Measurements from ENCODE around the gene SLC12A7. TPM values are rescaled to one million over a fixed set of nuclear protein-coding genes. Genes with fewer than 3 reads are reported as not detected.

Gene SLC12A7
- total RNA-seq, 1 donor from 2014 or later, result 11.5 TPM

DNA sequence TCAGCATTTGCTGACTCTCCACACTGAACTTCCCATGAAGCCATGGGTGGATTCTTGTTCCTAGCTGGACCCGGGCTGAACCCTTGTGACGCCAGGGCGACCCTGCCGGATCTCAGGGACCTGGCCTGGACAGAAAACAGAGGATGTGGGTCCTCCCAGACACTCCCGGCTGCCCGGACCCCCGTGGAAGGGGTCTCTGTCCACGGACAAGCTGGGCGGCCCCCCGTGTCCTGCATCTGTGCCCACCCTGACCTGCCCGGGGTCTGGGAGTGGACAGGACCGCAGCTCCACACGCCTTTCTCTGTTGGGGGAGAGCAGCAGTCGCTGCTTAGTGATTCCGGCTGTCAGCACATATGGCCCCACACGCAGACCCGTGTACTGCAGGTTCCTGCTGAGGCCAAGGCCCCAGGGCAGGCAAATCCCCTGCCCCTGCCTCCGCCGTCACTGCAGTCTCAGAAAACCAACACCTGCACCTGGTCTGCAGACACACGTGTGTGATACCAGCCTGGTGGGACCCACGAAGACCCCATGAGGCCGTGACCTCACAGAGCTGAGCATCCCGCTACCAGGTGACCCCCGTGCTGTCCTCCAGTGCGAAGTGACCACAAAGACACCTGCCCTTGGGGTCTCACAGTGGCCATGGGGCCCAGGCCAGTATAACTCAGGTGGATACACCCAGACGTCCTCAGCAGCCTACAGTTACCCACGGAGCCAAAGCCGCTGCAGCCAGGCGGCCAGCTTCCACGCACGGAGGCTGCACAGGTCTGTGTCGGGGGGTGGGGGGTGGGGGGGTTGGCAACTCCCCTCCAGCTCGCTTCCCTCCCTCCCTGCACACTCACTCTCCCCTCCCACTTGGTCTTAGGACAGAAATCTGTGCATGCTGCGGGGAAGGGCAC is 52.6 kb downstream of the SLC12A7 start:
- TF ChIP-seq, protein P1, sequence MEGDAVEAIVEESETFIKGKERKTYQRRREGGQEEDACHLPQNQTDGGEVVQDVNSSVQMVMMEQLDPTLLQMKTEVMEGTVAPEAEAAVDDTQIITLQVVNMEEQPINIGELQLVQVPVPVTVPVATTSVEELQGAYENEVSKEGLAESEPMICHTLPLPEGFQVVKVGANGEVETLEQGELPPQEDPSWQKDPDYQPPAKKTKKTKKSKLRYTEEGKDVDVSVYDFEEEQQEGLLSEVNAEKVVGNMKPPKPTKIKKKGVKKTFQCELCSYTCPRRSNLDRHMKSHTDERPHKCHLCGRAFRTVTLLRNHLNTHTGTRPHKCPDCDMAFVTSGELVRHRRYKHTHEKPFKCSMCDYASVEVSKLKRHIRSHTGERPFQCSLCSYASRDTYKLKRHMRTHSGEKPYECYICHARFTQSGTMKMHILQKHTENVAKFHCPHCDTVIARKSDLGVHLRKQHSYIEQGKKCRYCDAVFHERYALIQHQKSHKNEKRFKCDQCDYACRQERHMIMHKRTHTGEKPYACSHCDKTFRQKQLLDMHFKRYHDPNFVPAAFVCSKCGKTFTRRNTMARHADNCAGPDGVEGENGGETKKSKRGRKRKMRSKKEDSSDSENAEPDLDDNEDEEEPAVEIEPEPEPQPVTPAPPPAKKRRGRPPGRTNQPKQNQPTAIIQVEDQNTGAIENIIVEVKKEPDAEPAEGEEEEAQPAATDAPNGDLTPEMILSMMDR (IDR thresholded peaks at IDR 0.05), result no peak
- Mint-ChIP-seq H3K9me3 (ENCODE audit: unreplicated experiment) (no peaks in the 10 kb centered on the region), H3K4me3 (ENCODE audit: unreplicated experiment) (no peak overlapping the region), H3K27me3 (ENCODE audit: unreplicated experiment) (no peaks in the 10 kb centered on the region), H3K4me1 (ENCODE audit: unreplicated experiment) (no peaks in the 10 kb centered on the region), H3K27ac (ENCODE audit: unreplicated experiment) (no peak overlapping the region), H3K36me3 (ENCODE audit: unreplicated experiment) (no peaks in the 10 kb centered on the region)
- no peak for DNase-seq (ENCODE audit: extremely low spot score, unreplicated experiment)

DNA sequence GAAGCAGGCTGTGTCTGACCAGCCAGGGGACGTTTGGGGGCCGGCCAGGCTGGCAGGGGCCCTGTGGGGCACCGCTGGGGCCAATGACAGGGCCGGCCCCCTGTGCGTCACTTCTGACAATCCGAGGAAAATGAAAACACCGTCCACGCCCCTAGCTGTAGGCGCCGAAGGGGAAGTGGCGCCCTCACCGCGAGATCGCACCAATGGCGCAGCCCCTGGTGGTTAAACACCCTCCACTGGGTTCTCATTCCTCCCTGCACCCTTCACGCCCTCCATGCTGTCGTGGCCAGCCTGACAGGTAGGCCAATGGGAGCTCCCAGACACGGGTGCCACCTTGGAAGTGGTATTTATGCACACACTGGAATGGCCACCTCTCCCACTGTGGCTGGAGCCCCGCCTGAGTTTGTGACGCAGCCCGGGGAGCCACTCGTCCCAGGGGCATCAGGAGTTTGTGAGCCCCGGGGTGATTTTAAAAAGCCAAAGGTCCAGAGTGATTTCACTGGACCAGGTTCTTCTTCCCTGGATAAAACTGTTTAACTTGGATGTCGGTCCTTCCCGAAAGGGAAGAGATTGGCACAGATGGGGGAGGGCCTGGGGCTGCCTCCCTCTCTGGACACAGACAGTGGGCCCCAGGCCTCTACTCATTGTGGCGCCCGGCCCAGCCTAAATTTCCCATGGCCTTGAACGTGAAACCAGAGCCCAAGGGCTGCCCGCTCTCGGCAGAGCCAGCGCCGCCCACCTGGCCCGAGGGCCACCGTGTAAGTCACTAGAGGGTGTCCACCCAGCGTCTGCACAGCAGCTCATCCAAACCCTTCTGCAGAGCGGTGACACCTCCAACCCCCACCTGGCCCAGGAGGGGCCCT is 53.5 kb downstream of the SLC12A7 start:
- no peaks in the 10 kb centered on the region for H3K27me3 Mint-ChIP-seq (ENCODE audit: unreplicated experiment)
- no peak for DNase-seq (ENCODE audit: extremely low spot score, unreplicated experiment)
- no peaks in the 10 kb centered on the region for H3K9me3 Mint-ChIP-seq (ENCODE audit: unreplicated experiment)
- H3K4me3 Mint-ChIP-seq (ENCODE audit: unreplicated experiment), result no peak overlapping the region
- no peaks in the 10 kb centered on the region for H3K4me1 Mint-ChIP-seq (ENCODE audit: unreplicated experiment)
- no peak overlapping the region for H3K27ac Mint-ChIP-seq (ENCODE audit: unreplicated experiment)
- no peaks in the 10 kb centered on the region for H3K36me3 Mint-ChIP-seq (ENCODE audit: unreplicated experiment)
- TF ChIP-seq, protein P1 (IDR thresholded peaks at IDR 0.05), result no peak

DNA sequence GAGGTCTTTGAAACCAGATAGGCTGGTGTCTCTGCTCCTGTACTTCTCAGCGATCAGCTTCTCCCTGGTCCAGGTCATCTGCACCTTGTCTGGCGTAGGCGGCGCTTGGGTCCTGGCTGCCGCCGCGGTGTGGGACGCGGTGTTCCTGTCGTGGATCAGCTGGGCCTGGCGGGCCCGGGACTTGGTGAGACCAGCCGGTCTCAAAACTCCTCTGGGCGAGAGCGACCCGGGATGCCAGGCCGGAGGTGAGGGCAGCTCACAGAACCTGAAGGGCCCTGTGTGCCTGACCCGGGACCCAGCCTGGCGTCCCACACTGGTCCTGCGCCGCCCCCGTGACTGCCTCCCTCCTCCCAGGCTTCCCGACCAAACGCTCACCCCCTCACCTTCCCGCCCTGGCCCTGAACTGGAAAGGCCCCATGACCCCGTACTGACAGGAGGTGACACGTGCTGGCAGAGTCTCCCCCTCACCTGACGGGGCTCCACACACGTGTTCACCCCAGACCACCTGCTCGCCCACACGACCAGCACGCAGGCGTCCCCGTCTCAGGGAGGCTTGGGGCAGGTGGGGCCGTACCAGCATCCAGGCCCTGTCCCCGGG is 54.3 kb downstream of the SLC12A7 start:
- TF ChIP-seq, protein P1 (IDR thresholded peaks at IDR 0.05), result no peak
- DNase-seq (ENCODE audit: extremely low spot score, unreplicated experiment), result no peak
- Mint-ChIP-seq H3K4me1 (ENCODE audit: unreplicated experiment) (no peaks in the 10 kb centered on the region), H3K4me3 (ENCODE audit: unreplicated experiment) (no peak overlapping the region), H3K27me3 (ENCODE audit: unreplicated experiment) (no peaks in the 10 kb centered on the region), H3K36me3 (ENCODE audit: unreplicated experiment) (no peaks in the 10 kb centered on the region), H3K27ac (ENCODE audit: unreplicated experiment) (no peak overlapping the region), H3K9me3 (ENCODE audit: unreplicated experiment) (no peaks in the 10 kb centered on the region)

DNA sequence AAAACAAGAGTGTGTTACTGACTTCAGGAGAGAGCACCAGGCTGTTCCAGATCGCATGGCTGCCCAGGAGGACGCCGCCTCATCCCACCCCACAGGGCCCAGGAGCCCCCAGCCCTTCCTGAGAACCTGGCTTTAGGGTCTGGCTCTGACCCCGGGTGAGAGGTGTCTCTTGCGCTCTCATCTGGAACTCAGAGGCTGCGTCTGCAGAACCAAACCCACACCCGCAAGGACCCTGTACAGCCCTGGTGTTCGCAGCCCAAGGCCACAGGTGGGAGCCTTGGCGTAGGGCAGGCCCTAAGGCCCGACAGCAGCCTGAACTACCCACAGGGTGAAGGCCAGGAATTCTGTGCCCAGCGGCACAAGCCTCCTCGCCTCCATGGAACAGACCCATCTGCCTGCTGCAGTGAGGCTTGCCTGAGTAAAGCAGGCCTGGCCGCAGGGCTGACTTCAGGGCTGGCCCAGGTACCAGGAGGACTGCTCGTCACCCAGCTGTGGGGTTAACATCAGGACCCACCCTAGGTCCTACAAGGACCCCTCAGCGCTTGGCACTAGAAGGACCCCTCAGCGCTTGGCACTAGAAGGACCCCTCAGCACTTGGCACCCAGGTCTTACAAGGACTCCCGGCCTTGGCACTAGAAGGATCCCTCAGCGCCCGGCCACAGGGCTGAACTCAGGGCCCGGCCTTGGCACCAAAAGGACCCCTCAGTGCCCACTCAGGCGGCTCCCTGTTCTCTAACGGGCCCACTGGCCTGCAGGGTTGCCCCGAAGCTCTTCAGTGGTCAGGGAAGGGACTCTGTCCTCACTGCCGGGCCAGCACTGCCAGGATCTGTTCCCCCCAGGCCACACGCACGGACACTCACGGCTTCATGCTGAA is 55.0 kb downstream of the SLC12A7 start:
- no peak overlapping the region for H3K27ac Mint-ChIP-seq (ENCODE audit: unreplicated experiment)
- no peaks in the 10 kb centered on the region for H3K36me3 Mint-ChIP-seq (ENCODE audit: unreplicated experiment)
- H3K9me3 Mint-ChIP-seq (ENCODE audit: unreplicated experiment), result no peaks in the 10 kb centered on the region
- no peak overlapping the region for H3K4me3 Mint-ChIP-seq (ENCODE audit: unreplicated experiment)
- TF ChIP-seq, protein P1 (IDR thresholded peaks at IDR 0.05), result no peak
- DNase-seq (ENCODE audit: extremely low spot score, unreplicated experiment), result no peak
- H3K4me1 Mint-ChIP-seq (ENCODE audit: unreplicated experiment), result no peaks in the 10 kb centered on the region
- H3K27me3 Mint-ChIP-seq (ENCODE audit: unreplicated experiment), result no peaks in the 10 kb centered on the region

Data from osteocyte (in vitro differentiated cells).